Stimulated activated CD4-positive, alpha-beta T cell treated with anti-CD3 and anti-CD28 coated beads, TNF-alpha, amount 100 ng/mL, for 1 hour (primary cell): Measurements from ENCODE around the gene SH3RF2.

Experiments
- DNase-seq, 3 donors: peaks; one replicate each; pipeline ENCODE4 v3.0.0-alpha.2; 2020; ENCODE audit warnings: low read depth in 3 of 3, low spot score in 1 of 3

SH3RF2 gene

GRCh38 chr5:145920542-145921210, 15.7 kb upstream of the SH3RF2 start:
- DNase-seq, result no peak

- DNase-seq, result no peak
These were observed 15.2 kb upstream of the SH3RF2 start for GRCh38 chr5:145921211-145921610.

DNA sequence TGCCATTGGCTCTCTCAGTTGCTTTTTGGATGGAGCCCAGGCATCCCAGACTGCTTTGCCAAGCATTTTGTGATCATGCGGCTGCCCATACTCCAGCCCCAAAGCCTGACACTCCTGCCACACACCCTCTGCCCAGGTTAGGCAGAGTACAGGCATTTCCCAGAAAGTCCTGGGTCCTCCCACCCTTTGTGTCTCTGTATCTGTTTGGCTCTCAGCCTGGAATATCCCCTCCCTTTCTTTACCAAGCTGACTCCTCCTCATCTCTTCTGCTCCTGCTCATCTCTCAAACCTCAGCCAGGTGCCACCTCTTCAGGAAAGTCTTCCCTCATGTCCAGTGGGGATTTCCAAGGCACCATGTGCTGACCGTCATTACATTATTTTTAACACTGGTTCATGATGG, 14.3 kb upstream of the SH3RF2 start:
- no peak for DNase-seq

DNA sequence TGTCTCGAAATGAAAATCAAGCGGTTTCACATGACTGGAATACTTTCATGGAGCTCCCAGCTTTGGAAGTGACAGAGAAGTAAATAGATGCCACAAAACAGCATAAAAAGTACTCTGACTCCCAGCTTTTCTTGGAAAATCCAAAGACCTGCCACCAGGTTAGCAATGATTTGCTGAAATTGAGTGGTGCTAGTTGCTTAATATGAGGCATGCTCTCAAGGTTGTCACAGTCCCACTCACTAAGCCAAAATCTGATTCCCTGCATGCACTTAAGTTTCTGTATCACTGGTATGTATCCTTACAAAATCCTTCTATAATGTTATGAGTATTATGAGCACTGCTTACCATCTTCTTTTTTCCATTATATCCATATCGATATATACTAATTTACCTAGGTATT, 13.0 kb upstream of the SH3RF2 start:
- no peak for DNase-seq

DNA sequence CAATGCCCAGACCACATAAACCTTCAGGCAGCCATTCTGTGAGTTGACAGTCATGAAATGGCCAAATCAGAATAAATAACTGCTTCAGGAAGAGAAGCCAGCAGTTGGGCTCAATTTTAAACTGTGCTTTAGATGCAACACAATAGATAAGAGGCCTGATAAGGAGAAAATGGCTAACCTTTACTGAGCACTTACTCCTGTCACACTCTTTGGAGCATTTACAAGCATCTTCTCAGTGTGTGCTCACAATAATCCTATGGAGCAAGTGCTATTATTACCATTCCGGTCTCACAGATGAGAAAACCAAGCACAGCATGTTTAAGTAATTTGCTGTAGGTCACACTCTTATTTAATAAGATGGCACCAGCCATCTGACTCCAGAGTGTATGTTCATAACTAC, 11.5 kb upstream of the SH3RF2 start:
- no peak for DNase-seq

DNA sequence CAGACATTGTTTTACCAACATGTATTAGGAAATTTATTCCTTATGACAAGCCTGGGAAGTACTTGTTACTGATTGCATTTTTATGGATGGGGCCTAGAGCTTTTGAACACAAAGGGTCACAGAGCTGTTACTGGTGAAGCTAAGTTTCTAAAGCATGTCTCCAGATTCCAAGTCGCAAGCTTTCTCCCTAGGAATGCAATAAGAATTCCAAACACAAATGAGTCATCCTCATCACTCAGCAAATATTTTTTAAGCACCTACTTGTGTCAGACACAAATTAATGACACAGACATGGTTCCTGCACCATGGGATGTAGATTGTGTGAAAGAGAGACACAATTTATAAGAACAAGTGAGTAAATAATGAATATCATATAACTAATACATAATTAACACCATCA, 11.0 kb upstream of the SH3RF2 start:
- no peak for DNase-seq

DNA sequence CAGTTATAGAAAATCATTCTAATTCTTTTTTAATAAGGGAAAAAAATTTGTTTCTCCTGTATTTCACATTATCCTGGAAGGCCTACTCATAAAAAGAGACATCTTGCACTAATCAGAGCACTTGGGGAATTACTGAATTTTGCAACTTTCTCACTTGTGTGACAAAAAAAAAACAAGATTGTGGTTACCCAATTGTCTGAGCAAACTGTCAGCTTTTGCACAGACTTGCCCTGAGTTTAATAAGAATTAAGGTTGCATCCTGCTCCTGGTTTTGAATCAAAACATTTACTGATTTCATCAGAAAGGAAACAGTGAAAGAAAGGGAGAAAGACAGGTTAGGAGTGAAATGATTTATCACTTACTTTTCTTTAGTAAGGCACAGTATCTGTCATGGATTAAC, 10.6 kb upstream of the SH3RF2 start:
- DNase-seq, result no peak

DNA sequence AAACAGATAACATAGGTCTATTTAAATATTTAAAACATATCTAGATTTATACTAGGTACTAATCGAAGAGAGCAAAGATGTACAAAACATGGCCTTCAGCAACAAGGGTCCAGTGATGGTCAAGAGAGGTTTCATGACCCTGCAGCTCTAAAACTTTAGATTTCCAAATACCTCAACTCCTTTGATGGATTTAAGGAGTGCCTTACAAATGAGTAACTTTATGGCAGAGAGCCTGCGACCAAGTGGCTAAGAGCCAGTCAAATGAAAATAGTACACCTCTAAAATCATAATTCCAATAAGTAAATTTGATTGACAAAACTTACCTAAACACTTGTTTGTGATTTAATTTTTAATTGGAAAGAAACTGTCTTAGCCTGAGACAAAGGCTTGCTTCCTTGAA, 4.7 kb upstream of the SH3RF2 start:
- DNase-seq, result no peak

DNA sequence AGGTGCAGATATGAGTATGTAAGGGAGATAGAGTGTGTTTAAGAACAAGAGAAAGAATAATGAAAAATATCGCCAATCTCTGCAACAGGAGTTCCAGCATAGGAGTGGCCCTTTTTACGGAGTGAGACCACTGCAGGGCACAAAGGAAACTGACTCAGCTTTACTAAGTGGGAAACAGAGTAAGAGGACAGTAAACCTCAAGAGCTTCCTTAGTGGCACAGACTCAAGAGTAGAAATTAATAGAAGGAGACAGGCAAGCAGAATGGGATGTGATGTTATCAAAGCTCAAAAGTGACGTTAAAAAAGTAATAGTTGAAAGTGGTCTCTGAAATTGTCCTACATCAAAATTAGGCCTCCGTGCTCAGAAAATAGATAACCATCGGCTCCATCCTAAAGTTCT, 2.1 kb upstream of the SH3RF2 start:
- no peak for DNase-seq

- DNase-seq, result no peak
These were observed 1.3 kb downstream of the SH3RF2 start for GRCh38 chr5:145937432-145938250.

DNA sequence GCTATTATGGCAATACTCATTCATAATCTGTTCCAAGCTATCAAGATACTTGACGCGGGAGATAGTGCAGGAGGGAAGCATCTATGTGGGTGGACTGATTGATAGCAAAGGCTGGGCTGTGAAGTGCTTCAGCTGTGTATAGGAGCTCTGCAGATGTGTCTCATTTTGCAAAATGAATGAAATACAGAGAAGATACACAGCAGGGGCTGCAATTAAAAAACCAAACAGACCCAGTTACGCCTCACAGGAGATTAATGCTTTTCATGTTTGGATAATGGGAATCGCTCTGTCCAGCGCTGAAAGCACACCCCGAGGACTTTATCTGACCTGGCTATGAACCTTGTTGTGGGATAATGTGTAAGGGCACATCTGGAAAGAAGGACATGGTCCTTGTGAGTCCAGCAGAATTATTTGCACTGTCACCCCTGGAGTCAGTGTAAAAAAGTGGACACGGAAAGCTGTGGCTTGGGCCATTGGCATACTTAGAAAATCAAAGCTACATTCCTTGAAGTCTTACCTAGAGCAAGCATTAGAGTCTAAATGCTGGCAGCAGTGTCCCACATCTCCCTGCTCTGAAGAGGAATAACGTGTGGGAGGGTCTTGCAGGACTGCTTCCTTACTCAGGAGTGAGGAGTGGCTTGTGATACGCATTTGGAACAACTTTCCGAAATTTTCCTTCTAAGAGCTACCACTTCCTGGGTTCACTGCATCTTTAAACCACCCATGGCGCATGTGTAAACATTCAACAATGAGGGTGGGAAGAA, 2.6 kb downstream of the SH3RF2 start:
- no peak for DNase-seq

- DNase-seq, result no peak
These were observed 3.2 kb downstream of the SH3RF2 start for GRCh38 chr5:145939540-145940065.

DNA sequence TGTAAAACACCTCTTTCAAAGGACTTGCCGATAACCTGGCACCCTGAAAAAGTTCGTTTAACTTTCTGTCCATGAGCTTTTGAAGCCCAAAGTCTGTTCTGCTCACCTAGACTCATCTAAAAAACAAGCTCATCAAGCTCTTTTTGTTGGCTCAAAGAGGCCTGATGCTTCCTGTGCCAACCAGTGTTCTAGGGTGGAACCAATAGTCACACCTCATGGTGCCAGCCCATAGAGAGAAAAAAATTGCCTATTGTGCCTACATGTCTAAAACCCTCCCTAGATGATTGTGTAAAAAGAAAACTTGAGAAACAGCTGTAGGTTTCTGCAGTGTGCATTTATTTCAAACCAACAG, 4.7 kb downstream of the SH3RF2 start:
- DNase-seq, result no peak

GRCh38 chr5:145941448-145942130, 5.2 kb downstream of the SH3RF2 start:
- DNase-seq, result no peak

DNA sequence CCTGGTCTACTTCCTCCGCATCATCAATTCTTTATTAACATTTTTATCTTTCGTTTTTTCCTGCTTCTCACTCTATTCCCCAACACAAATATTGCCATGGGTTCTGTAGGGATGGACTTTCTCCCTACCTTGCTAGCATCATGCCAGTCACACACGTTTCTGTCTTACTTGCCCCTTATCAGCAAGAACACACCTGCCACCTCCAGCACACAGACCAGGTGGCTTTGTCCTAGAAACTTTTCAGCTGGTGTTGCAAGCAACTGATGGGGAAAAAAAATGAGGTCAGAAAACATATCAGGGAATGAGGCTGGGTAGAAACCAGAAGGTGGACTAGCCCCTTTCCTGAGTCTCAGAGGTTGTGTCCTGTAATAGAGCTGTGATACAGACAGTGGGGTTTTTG, 5.8 kb downstream of the SH3RF2 start:
- no peak for DNase-seq

DNA sequence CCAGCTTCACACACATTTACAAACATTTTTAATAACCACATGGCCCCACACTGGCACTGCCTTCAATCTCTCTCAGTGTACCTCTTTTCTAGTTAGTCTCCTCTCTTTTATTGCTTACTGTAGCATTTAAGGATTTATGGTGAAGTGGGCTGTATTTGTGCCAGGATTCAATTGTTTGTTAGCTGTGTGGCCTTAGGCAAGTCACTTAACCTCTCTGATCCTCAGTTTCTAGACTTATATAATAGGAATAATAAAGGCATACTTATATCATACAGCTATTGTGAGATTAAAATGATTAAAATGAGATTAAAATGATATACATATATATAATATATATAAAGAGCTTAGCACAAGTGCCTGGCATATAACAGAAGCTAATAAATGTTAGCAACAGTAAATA, 6.4 kb downstream of the SH3RF2 start:
- no peak for DNase-seq

DNA sequence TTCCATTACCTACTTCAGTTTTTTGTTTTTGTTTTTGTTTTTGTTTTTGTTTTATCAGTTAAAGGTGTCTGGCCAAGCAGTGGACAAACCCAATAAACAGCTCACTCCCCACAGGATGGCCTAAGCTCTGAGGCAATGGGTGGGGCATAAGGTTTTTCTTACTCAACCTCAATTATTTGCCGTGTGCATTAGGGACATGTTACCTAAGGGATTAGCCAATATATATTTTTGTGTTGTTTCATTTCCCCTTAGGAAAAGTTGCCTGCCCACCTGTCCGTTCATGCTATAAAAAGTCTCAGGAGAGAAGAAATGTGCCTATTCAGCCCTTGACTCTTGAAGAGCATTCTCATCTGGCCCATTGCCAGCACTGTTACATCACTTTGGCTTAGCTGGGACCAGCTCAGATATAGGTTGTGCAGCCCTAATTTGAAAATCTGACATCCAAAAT, 7.3 kb downstream of the SH3RF2 start:
- no peak for DNase-seq

GRCh38 chr5:145944328-145944727, 8.0 kb downstream of the SH3RF2 start:
- DNase-seq, result no peak

- DNase-seq, result no peak
These were observed 9.3 kb downstream of the SH3RF2 start for GRCh38 chr5:145945620-145946111.

DNA sequence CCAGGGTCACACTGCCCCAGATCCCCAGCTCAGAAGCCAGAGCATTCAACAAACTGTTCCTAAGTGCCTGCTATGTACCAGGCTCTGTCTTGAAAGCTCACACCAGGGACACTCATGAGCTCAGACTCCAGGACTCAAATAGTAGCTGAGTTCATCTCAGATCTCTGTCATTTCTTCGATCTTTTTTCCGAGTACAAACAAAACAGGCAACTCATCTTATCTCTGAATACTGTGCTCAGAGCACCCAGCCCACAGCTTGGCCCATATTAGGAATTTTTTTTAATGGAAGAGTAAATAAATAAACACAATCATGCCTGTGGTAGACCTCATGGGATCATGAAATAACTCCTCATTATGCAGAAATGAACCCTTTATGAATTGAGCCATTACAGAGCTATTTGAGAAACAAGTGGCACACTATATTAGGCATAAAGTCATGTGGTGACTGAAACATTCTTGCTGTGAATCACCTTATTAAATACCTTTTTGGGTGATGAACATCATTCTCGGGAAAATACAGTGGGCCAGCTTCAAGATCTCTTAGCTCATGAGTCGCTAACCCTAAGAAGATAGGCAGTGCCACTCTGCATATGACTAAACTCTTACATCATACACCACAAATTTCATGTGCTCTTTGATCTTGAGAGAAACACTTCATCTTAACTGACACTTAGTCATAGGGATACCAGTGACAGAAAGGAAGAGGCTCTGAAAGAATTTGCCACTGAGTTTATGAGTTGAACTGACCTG, 9.9 kb downstream of the SH3RF2 start:
- no peak for DNase-seq
